Measurements from ENCODE around the gene MYO18A.

GRCh38 chr17:29024316-29024952 is 155.8 kb downstream of the MYO18A start:
- TF ChIP-seq HOXA7 (CRISPR knock-in tag; IDR thresholded peaks at IDR 0.05; ENCODE audit: borderline replicate concordance) = no peak
- no peak for TF ChIP-seq RBAK (tag by site-specific recombination; IDR thresholded peaks at IDR 0.05)
- no peak for TF ChIP-seq ZNF707 (tag by site-specific recombination; IDR thresholded peaks at IDR 0.05)
- no peak for TF ChIP-seq CTCF (tag by site-specific recombination; IDR thresholded peaks at IDR 0.05)

All from HEK293 (cell line).